ENCODE results near the gene KRTAP29-1. TPM values are rescaled to one million over a fixed set of nuclear protein-coding genes. Genes with fewer than 3 reads are reported as not detected.
"Not testable (repeated sequence)": the region's sequence is repeated elsewhere in the genome, so short reads cannot be mapped to it uniquely, and the experiment has no call there.

Gene KRTAP29-1
- polyA plus RNA-seq, 4 donors, result not detected

DNA sequence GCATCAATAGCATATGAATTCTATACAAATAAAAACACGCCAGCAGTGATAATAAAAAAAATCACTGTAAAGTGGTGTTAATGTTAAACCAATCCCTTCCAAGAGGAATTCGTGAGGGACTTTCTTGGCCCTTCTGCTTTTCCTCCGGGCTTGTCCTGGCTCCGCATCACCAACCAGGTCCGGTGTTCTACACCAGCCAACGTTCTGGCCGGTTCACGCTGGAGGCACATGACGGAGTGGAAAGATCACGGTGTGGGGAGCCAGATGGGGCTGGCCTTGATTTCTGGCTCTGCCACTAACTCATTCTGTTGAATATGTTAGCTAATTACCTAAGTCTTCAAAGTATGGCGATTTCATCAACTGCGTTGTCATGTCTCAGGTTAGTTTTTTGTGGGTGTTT lies 1.4 kb upstream of the KRTAP29-1 start:
- no peak for DNase-seq (ENCODE audit: low read depth in 4 of 4, low spot score in 3 of 4)

DNA sequence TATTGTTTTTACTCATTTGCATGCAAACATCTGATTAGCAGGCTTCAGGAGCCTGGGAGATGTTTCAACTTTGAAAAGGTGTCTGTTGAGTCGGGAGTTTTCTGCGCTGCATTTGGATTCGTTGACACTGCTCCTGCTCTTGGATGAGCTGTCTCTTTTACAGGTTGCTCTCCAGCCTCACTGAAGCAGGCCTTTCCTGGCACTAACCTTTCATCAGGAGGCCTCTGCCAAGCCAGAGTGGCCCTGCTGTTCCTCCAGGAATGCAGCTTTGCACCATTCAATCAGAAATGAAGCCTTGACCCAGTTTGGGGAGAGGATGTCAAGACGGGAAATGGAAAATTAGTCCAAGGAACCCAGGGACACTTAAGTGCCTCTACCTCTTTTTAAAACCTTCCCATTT lies 330 bp upstream of the KRTAP29-1 start:
- DNase-seq (ENCODE audit: low read depth in 4 of 4, low spot score in 3 of 4), result no peak

DNA sequence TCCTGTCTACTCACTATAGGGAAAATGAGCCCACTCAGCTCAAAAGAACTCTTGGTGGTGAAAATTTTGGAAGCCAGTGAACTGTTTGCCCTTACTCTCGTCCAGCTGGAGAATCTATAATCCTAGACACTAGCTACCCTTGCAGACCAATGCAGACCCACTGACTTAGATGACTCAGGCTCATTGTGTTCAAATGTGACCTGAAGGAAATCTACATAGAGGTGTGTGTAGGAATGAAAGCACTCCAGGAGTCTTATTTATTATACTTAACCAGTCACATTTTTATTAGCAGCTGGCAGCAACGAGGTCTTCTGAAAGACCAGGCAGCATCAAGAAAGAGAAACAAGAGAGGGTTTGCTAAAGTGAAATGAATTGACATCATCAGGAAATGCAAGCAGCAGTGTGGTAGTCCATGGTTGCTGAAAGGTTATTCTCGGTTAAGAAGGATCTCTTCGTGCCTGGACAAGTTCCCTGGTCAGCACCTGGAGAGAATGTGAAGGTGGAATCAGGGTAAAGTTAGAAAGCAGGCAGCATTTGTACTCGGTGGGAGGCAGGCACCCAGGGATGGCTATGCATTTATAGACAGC lies 1.4 kb downstream of the KRTAP29-1 start:
- no peak for DNase-seq (ENCODE audit: low read depth in 4 of 4, low spot score in 3 of 4)

DNA sequence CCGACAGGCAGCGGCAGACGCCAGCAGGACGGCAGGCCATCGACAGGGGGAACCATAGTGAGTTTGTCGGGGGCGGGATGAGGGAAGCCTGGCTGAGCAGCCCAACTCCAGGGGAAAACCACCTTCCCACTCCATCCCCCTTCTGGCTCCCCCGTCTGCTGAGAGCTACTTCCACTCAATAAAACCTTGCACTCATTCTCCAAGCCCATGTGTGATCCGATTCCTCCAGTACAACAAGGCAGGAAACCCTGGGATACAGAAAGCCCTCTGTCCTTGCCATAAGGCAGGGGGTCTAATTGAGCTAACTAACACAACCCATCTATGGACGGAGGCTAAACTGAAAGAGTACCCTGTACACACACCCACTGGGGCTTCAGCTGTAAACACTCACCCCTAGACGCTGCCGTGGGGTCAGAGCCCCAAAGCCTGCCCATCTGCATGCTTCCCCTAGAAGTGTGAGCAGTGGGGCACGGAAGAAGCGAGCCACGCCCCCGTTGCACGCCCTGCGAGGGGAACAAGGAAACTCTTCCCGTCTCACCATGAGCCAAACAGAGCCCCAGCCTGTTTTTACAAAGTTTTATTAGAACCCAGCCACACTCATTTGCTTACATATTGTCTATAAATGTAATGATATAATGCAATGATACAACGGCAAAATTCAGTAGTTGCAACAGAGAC lies 4.1 kb downstream of the KRTAP29-1 start:
- DNase-seq (ENCODE audit: low read depth in 4 of 4, low spot score in 3 of 4), result no peak

DNA sequence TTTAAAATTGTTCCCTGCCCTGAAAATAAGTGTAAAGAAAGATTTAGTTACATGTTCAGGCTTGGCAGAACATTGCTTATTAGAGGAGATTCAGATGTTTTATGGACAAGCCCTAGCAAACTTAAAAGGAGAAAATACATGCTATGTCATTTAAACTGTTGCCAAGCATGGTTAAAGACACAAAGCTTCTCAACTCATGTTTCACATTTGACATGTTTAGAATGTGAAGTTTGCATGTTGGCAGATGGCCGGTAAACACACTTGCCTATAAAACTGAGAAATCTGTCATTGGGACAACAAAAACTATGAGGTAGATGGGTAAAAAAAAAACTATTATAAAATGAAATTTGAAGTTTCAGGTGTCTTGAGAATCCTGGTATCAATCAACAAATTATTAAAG lies 5.8 kb downstream of the KRTAP29-1 start:
- no peak for DNase-seq (ENCODE audit: low read depth in 4 of 4, low spot score in 3 of 4)

DNA sequence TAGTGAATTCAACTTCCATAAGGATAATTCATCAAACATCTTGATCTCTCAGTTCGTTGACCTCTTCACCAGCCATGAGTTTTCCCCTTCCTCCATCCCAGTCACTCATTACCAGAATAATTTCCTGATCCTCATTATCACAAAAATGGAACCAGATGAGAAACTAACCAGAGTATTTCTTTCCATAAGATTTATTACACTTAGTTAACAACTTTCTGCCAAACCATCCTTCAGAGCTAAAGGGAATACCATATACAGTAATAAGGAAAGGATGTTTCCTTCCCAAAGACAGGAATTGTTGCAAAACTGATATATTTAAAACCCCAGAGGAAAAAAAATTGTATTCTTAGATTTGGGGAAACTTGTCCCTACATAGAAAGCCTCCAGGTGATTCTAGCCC lies 8.6 kb downstream of the KRTAP29-1 start:
- no peak for DNase-seq (ENCODE audit: low read depth in 4 of 4, low spot score in 3 of 4)

DNA sequence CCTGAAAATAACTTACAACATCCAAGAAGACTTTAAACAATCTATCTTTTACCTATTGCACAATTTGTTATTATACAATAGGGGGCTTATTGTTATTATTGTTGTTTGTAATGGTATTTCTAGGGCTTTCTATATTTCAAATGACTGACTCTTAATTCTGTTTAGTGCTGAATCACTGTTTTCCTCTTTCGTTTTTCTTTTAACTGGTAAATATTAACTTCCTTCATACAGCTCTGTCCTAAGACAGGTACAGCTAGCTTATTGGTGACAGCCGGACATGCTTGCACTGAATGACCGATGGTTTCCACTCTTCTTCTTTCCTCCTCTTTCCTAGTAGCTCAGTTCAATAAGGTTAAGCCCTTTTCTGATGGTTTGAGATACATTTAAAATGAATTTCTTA lies 15.6 kb downstream of the KRTAP29-1 start:
- no peak for DNase-seq (ENCODE audit: low read depth in 4 of 4, low spot score in 3 of 4)

DNA sequence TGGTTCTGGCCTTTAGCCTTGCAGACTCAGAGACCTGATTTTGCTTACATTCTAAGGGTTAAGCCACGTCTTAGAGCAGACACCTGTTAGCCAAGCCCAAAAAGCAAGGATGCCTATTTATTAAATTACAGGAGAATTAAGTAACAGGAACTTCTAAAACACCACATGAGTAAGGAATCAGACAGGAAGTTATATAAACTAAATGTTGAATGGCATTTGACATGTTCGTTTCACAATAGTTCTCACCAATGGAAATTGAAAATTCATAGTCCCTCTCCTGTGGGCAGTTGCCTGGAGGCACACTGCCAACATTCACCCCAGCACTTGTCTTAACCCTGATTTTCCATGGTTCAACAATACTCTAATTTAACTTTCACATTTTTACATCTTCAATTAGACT lies 18.1 kb downstream of the KRTAP29-1 start:
- no peak for DNase-seq (ENCODE audit: low read depth in 4 of 4, low spot score in 3 of 4)

DNA sequence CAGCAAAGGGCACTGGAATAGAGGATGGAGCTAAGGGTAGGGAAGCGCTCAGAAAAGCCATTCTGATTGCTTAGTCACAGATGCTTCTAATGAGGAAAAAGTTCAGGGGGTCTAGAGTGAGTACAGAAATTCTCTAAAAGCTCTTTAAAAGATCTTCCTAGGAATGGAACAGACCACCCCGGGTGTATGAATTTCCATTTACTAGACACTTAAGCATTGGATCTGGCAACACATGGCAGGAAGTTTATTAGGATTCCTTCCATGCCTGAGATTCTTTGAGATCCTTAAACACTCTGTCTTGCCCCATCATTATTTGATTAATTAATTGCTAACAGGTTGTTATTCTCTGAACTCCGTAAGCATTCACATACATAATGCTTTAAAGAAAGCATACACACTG lies 18.6 kb downstream of the KRTAP29-1 start:
- DNase-seq (ENCODE audit: low read depth in 4 of 4, low spot score in 3 of 4), result no peak

DNA sequence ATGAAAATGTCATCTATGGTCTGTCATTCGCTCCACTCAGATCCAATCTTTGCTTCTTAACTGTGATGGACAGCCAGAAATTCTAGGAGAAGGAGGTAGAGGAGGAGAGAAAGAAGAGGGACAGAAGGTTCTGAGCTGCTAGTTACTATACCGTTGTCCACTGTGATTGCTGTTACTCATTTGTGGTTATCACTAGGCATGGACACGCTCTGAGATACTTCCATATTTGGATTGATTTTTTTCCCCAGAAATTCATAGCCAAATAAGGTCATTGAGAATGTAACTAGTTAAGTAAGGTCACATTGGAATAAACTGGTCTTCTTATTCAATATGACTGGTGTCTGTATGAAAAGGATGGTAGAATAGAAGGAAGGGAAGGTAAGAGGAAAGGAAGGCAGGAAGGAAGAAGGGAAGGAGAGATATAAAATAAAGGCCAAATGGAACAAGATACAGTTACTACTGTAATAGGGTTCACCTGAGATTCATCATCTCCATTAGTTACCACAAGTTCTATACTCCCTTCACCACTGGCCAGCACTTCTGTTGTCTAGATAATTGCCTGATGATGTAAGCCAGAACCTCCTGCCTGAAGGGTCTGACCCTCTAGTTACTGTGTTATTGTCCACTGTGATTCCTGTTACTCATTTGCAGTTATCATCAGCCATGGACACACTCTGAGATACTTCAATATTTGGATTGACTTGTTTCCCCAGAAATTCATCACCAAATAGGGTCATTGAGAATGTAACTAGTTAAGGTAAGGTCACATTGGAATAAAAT lies 24.3 kb downstream of the KRTAP29-1 start:
- no peak for DNase-seq (ENCODE audit: low read depth in 4 of 4, low spot score in 3 of 4)

DNA sequence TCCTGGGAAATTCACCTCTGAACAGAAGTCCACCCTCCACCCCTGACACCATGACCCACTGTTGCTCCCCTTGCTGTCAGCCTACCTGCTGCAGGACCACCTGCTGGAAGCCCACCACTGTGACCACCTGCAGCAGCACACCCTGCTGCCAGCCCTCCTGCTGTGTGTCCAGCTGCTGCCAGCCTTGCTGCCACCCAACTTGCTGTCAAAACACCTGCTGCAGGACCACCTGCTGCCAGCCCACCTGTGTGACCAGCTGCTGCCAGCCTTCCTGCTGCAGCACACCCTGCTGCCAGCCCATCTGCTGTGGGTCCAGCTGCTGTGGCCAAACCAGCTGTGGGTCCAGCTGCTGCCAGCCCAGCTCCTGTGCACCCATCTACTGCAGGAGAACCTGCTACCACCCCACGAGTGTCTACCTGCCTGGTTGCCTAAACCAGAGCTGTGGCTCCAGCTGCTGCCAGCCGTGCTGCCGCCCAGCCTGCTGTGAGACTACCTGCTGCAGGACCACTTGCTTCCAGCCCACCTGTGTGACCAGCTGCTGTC lies 26.9 kb downstream of the KRTAP29-1 start, which contains the start of gene KRTAP9-7:
Gene KRTAP9-7 (plus strand): TSS at position 51 of the 543 bp plus-strand sequence. CDS start 0 bp downstream, at position 51.
- DNase-seq (ENCODE audit: low read depth in 4 of 4, low spot score in 3 of 4), result not testable (repeated sequence)

DNA sequence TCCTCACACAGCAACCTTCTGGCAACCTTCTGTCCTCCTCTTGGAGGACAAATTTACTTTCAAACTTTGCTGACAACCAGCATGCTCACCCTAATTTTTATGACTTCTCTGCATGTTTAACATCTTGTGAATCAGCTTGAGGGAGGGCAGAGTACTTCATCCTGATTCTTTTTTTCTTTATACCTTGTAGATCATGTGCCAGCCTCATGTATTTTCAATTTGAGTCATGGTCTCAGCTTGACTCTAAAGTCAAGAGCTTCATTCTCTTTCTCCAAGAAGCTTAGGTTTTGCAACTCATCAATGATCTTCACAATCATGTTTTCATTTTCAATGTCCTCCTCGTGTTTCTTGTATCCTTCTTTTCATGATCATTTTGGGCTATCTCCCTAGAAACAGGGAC lies 30.8 kb downstream of the KRTAP29-1 start:
- no peak for DNase-seq (ENCODE audit: low read depth in 4 of 4, low spot score in 3 of 4)

DNA sequence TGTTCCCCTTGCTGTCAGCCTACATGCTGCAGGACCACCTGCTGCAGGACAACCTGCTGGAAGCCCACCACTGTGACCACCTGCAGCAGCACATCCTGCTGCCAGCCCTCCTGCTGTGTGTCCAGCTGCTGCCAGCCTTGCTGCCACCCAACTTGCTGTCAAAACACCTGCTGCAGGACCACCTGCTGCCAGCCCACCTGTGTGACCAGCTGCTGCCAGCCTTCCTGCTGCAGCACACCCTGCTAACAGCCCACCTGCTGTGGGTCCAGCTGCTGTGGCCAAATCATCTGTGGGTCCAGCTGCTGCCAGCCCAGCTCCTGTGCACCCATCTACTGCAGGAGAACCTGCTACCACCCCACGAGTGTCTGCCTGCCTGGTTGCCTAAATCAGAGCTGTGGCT lies 31.3 kb downstream of the KRTAP29-1 start:
- not testable (repeated sequence) for DNase-seq (ENCODE audit: low read depth in 4 of 4, low spot score in 3 of 4)

DNA sequence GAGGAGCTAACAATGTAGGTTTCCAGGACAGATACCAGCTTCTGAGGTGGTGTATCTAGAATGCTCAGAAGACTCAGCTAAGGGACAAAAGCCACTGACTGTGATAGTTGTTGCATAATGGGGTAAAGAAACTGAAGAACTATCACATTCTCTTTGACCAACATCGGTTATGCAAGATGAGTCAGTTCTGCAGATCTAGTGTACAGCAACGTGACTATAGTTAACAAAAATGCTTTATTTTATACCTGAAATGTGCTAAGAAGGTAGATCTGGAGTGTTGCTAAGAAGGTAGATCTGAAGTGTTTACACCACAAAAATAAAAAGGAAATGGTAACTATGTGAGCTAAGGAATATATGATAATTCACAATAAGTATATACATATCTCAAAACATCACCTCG lies 34.9 kb downstream of the KRTAP29-1 start:
- no peak for DNase-seq (ENCODE audit: low read depth in 4 of 4, low spot score in 3 of 4)

DNA sequence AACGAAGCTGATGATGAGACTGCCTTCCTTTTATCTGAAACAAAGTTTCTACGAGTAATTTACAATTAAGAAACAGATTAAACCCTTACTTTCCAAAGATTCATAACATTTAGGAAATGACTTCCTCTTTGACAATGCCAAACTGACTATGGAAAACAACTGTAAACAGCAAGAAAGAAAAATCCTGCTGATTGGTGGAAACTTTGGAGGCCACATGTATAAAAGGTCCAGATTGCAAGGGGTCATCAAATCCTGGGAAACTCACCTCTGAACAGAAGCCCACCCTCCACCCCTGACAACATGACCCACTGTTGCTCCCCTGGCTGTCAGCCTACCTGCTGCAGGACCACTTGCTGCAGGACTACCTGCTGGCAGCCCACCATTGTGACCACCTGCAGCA lies 37.6 kb downstream of the KRTAP29-1 start, which contains the start of gene KRTAP9-6:
Gene KRTAP9-6 (plus strand): TSS at position 301 of the 400 bp plus-strand sequence. CDS start 0 bp downstream, at position 301.
- DNase-seq (ENCODE audit: low read depth in 4 of 4, low spot score in 3 of 4), result no peak

DNA sequence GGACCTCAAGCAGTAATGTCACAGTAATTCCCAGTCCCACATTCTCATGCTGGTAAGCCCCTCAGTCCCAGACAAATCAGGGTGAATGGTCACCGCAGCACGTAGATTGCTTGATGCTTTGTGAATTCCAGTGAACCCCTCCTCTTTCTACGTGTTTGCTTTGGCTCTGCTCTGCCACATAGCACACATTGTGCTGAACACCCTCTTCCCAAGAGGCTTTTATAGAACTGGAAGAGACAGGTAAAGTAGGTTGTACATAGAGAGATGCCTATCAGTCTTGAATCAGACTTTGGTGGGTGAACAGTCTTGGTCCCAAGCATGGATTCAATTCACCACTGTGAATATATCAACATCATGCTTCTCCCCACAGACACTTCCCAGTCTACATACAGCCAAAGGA lies 38.1 kb downstream of the KRTAP29-1 start:
- DNase-seq (ENCODE audit: low read depth in 4 of 4, low spot score in 3 of 4), result no peak

DNA sequence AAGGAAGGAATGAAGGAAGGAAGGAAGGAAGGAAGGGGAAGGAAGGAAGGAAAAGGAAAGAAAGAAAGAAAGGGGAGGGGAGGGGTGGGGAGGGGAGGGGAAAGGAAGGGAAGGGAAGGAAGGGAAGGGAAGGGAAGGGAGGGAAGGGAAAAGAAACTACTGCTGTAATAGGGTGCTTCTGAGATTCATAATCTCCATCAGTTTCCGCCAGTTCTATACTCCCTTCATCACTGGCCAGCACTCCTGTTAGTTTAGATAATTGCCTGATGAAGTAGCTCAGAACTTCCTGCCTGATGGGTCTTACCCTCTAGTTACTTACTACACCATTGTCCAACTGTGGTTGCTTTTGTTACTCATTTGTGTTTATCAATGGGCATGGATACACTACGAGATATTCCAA lies 39.4 kb downstream of the KRTAP29-1 start:
- no peak for DNase-seq (ENCODE audit: low read depth in 4 of 4, low spot score in 3 of 4)

DNA sequence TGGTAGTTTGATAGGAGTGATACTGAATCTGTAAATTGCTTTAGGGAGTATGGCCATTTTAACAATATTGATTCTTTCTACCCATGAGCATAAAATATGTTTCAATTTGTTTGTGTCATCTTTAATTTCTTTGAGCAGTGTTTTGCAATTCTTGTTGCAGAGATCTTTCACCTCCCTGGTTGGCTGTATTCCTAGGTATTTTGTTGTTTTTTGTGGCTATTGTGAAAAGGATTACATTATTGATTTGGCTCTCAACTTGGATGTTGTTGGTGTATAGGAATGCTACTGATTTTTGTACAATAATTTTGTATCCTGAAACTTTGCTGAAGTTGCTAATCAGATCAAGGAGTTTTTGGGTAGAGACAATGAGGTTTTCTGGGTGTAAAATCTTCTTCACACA lies 44.2 kb downstream of the KRTAP29-1 start:
- no peak for DNase-seq (ENCODE audit: low read depth in 4 of 4, low spot score in 3 of 4)

DNA sequence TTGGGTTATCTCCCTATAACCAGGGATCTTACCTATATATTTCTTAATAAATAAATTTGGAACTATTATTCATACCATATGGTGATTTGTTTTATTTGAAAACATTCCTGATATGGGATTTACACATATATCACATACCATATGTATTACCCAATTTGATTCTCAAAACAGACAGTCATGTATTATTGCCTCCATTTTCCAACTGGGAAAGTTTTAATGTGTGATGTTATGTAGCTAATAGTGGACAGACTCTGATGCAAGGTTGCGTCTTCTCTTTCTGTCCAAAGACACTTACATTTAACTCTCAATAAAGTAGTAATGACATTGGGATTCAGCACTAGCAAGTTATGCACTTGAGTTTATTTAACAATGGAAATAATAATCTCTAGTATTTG lies 46.4 kb downstream of the KRTAP29-1 start:
- no peak for DNase-seq (ENCODE audit: low read depth in 4 of 4, low spot score in 3 of 4)

DNA sequence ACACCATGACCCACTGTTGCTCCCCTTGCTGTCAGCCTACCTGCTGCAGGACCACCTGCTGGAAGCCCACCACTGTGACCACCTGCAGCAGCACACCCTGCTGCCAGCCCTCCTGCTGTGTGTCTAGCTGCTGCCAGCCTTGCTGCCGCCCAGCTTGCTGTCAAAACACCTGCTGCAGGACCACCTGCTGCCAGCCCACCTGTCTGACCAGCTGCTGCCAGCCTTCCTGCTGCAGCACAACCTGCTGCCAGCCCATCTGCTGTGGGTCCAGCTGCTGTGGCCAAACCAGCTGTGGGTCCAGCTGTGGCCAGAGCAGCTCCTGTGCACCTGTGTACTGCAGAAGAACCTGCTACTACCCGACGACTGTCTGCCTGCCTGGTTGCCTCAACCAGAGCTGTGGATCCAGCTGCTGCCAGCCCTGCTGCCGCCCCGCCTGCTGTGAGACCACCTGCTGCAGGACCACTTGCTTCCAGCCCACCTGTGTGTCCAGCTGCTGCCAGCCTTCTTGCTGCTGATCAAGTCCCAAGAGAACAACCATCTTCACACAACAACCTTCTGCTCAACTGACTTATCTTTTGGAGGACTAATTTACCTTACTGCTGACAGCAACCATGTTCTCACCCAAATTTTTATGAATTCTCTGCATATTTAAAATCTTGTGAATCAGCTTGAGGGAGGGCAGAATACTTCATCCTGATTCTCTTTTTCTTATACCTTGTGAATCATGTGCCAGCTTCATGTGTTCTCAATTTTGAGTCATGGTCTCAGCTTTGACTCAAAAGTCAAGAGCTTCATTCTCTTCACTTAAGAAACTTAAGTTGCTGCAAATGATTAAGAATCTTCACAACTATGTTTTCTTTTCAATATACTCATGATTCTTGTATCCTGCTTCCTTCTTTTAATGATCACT lies 47.0 kb downstream of the KRTAP29-1 start, which contains the start of gene KRTAP9-9:
Gene KRTAP9-9 (plus strand): TSS at position 4 of the 910 bp plus-strand sequence.
- DNase-seq (ENCODE audit: low read depth in 4 of 4, low spot score in 3 of 4), result not testable (repeated sequence)
